GM19395 (cell line): ENCODE data around the gene STPG2.

Source experiments
- ATAC-seq: cut with Tn5 transposase; IDR thresholded peaks from one replicate; pipeline ENCODE4 v1.9.1; 2021; ENCODE audit warnings: mild to moderate bottlenecking, moderate library complexity; ENCODE audit not compliant: unreplicated experiment

The STPG2 gene

GRCh38 chr4:98143001-98143899 is at the start of gene STPG2:
STPG2 (minus strand) TSS chr4:98143476.
- peak; percentile 99 for ATAC-seq

- no peak for ATAC-seq
Measured at GRCh38 chr4:98185279-98185678, 42.0 kb upstream of the STPG2 start.

- no peak for ATAC-seq
Measured at GRCh38 chr4:98181809-98182208, 38.5 kb upstream of the STPG2 start.

- no peak for ATAC-seq
Measured at GRCh38 chr4:98179951-98180350, 36.7 kb upstream of the STPG2 start.

GRCh38 chr4:98176531-98176930 is 33.3 kb upstream of the STPG2 start:
- ATAC-seq: no peak

- no peak for ATAC-seq
Measured at GRCh38 chr4:98170035-98170434, 26.8 kb upstream of the STPG2 start.

- no peak for ATAC-seq
Measured at GRCh38 chr4:98166731-98167041, 23.4 kb upstream of the STPG2 start.

GRCh38 chr4:98166025-98166730 is 22.9 kb upstream of the STPG2 start:
- no peak for ATAC-seq

GRCh38 chr4:98162696-98163095 is 19.4 kb upstream of the STPG2 start:
- ATAC-seq: no peak

- ATAC-seq: peak; percentile 61
Measured at GRCh38 chr4:98151145-98151924, 8.1 kb upstream of the STPG2 start.

GRCh38 chr4:98150092-98150761 is 7.0 kb upstream of the STPG2 start:
- no peak for ATAC-seq

GRCh38 chr4:98148856-98149255 is 5.6 kb upstream of the STPG2 start:
- no peak for ATAC-seq

- ATAC-seq: no peak
Measured at GRCh38 chr4:98126141-98126540, 17.1 kb downstream of the STPG2 start.

- ATAC-seq: no peak
Measured at GRCh38 chr4:98125585-98125984, 17.7 kb downstream of the STPG2 start.

- no peak for ATAC-seq
Measured at GRCh38 chr4:98117363-98117762, 25.9 kb downstream of the STPG2 start.

GRCh38 chr4:98113012-98113411 is 30.3 kb downstream of the STPG2 start:
- ATAC-seq: no peak

GRCh38 chr4:98110929-98111328 is 32.3 kb downstream of the STPG2 start:
- no peak for ATAC-seq

- ATAC-seq: no peak
Measured at GRCh38 chr4:98110214-98110613, 33.1 kb downstream of the STPG2 start.

- ATAC-seq: no peak
Measured at GRCh38 chr4:98102660-98103059, 40.6 kb downstream of the STPG2 start.

GRCh38 chr4:98101988-98102387 is 41.3 kb downstream of the STPG2 start:
- ATAC-seq: no peak

- no peak for ATAC-seq
Measured at GRCh38 chr4:98098764-98099163, 44.5 kb downstream of the STPG2 start.
